ENCODE data around the gene GALNT18. TPM values are rescaled to one million over a fixed set of nuclear protein-coding genes. Genes with fewer than 3 reads are reported as not detected.

Gene GALNT18
- total RNA-seq, 2 experiments from 2014 or later = 0.69 to 0.71 TPM

DNA sequence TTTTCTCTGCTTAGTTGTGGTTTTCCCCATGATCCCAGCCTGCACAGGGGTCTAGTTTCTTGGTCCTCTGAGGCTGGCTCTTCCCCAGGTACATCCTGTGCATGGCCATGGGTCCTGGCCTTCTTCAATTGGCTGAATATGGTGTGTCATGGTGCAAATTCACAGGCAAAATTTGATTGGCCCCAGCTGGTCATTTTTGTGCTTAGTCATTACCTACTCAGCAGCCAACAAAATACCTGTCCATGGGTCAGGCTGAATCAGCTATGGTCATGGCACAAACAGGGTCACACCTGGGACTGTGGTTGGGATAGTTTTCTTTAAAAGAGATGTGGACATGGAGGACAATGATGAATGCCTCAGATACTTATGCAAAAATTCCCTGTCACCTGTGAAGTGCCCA lies 354.5 kb downstream of the GALNT18 start:
- ChIA-PET CTCF (interaction anchor here (1.4 kb wide), 1 partner anchor 240 kb away, joined by 7 read pairs; no protein-coding TSS in a partner anchor), POLR2A (no interaction called here)
- Mint-ChIP-seq H3K9me3 (no peaks in the 10 kb centered on the region), H3K36me3 (ENCODE audit: low read depth) (no peaks in the 10 kb centered on the region), H3K27ac (no peak overlapping the region), H3K27me3 (no peaks in the 10 kb centered on the region), H3K4me3 (no peak overlapping the region), H3K4me1 (no peaks in the 10 kb centered on the region)
- DNase-seq = no peak

DNA sequence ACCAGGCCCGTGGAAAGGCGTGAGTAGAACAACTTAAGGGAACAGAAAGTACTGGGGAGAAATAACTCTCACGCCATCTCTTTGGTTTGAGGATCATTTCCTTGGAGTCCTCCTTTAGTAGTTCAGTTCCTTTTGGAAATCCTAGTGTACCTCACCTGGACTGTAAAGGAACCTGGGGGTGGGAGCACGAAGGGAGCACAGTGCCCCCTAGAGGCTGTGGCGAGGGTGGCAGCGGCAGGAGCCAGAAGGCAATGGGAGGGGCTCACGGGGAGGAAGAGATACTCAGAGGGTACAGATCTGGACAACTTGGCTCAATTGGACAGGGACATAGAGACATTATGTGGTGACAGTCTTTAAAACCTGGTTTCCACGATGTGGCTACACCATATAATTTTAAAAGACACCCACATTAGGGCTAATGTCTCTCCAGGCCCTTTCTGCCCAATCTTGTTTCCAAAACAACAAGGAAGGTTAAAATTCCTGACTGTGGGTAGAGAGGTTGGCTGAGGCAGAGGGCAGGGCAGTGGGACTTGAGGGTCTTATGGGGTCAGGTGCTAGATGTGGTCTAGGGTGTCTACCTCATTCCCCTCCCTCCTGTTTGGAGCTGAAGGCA lies 355.7 kb downstream of the GALNT18 start:
- Mint-ChIP-seq H3K9me3 (no peaks in the 10 kb centered on the region), H3K4me3 (no peak overlapping the region), H3K27me3 (no peaks in the 10 kb centered on the region), H3K27ac (no peak overlapping the region), H3K4me1 (no peaks in the 10 kb centered on the region), H3K36me3 (ENCODE audit: low read depth) (no peaks in the 10 kb centered on the region)
- DNase-seq = peak; percentile 68
- ChIA-PET CTCF (interaction anchor here (0.7 to 1.4 kb wide), 4 partner anchors 14 to 336 kb away, joined by 3 to 7 read pairs (median 3); no protein-coding TSS in a partner anchor), POLR2A (no interaction called here)

DNA sequence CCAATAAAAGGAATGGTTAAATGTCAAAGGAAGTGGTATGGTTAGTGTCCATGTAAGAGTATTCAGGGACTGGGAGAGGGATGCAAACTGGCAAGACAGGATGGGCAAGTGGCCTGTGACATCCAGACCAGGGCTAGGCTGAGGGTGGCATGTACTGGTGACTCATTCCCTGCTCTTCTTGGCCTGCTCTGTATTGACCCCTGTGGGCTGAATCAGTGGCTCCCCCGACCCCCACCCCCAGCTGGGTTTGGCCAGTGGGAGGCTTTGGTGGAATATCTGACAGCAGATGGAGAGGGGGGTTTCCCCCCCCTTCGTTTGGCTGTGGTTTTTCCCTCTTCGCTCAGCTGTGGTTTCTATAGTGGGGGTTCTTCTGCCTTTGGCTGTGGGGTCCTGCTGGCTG lies 356.5 kb downstream of the GALNT18 start:
- Mint-ChIP-seq H3K27me3 (no peaks in the 10 kb centered on the region), H3K9me3 (no peaks in the 10 kb centered on the region), H3K4me3 (no peak overlapping the region), H3K36me3 (ENCODE audit: low read depth) (no peaks in the 10 kb centered on the region), H3K4me1 (no peaks in the 10 kb centered on the region), H3K27ac (no peak overlapping the region)
- ChIA-PET POLR2A (no interaction called here), CTCF (no interaction called here)
- no peak for DNase-seq

DNA sequence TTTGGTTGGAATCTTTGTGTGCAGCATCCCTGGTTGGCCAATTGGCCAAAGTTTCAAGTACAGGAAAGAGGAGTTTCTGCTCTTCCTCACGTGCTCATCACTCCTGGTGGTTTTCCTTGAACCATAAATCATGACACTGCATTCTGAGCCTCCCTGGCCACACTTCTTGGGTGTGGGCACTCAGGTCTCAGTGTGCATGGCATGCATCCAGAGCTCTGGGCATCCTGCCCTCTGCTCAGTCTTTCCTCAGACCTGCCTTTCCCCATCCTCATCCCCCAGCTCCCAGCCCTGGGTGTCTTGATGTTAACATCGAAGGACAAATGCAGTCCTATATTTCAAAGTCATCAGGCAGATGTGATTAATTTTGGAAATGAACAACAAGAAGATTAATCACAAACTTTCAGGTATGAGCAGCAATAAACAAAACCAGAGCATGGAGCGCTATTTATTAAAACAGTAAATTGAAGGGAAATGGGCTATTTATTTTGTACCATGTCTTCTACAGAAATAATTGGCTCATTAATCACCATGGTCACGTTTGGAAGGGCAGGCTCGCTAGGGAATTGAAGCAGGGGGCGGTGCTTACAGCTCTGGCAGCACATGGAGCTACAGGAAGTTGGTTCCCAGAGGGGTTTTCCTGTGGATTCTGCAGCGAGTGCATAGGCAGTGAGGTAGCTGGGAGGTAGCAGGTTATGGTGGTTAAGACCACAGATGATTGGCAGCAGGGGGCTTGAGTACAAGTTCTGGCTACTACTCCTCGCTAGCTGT lies 358.4 kb downstream of the GALNT18 start:
- no peaks in the 10 kb centered on the region for H3K4me1 Mint-ChIP-seq

DNA sequence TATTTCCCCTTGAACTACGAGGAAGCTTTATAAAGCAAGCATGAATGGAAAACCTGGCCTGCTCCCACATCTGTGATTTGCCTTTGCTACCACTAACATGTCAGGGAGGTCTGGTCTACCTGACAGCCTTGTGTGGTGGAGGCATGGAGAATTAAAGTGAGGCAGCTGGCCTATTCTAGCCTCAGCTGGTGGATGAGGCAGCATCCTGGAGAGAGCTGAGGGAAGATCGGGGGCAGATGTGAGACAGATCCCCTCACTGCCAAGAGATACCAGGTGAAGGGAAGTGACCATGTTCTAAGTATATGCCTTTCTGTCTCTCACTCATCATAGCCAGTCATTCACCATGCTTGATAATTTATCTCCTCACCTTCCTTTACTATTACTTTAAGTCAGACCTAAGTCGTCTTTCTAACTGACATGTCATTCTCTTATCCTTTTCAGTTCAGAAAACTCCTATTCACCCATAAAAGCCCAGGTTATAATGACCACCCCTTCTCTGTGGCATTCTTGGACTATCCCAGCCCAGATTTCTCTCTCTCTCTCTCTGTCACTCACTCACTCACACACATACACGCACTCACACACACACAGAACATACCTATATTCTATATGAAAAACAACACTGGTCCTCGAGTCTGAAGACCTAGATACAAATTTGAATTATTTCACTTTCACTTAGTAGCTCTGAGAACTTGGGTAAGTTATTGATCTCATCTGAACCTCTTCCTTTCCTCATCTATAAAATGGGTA lies 359.5 kb downstream of the GALNT18 start:
- ChIA-PET POLR2A (interaction anchor here (0.6 kb wide), 1 partner anchor 476 kb away, joined by 4 read pairs; no protein-coding TSS in a partner anchor), CTCF (interaction anchor here (0.7 to 2.2 kb wide), 3 partner anchors 10 to 702 kb away, joined by 3 to 5 read pairs (median 3); no protein-coding TSS in a partner anchor)
- H3K9me3 Mint-ChIP-seq = no peaks in the 10 kb centered on the region
- peaks cover 3% of the 10 kb centered on the region for H3K27me3 Mint-ChIP-seq
- DNase-seq = no peak
- H3K4me3 Mint-ChIP-seq = no peak overlapping the region
- H3K4me1 Mint-ChIP-seq = no peaks in the 10 kb centered on the region
- no peaks in the 10 kb centered on the region for H3K36me3 Mint-ChIP-seq (ENCODE audit: low read depth)
- no peak overlapping the region for H3K27ac Mint-ChIP-seq

More for the DNA sequence above, 358.4 kb downstream of the GALNT18 start:
- H3K27ac Mint-ChIP-seq = no peak overlapping the region
- ChIA-PET POLR2A (no interaction called here), CTCF (interaction anchor here (2.2 kb wide), 1 partner anchor 235 kb away, joined by 5 read pairs; no protein-coding TSS in a partner anchor)
- peaks cover 3% of the 10 kb centered on the region for H3K27me3 Mint-ChIP-seq
- no peak overlapping the region for H3K4me3 Mint-ChIP-seq
- no peaks in the 10 kb centered on the region for H3K36me3 Mint-ChIP-seq (ENCODE audit: low read depth)
- H3K9me3 Mint-ChIP-seq = no peaks in the 10 kb centered on the region
- DNase-seq = no peak

DNA sequence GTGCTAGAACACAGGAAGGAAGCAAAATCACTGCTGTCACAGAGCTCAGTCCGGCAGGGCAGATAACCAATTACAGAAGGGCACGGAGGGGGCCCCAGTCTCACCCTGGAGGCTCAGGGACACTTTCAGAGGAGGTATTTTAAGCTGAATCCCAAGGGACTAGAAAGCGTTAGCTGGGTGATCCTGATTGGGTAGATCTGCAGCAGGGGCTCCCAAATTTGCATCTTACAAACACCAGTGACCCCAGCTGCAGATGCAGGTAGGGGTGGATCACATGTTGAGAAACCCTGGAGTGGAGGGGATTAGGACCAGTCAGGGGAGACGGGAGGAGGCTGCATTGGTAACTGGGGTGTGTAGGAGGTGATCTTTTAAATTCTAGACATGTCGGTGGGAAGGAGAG lies 360.2 kb downstream of the GALNT18 start:
- Mint-ChIP-seq H3K4me3 (no peak overlapping the region), H3K27ac (no peak overlapping the region), H3K4me1 (no peaks in the 10 kb centered on the region), H3K27me3 (peaks cover 3% of the 10 kb centered on the region), H3K9me3 (no peaks in the 10 kb centered on the region), H3K36me3 (ENCODE audit: low read depth) (no peaks in the 10 kb centered on the region)
- POLR2A ChIA-PET = no interaction called here
- CTCF ChIA-PET = interaction anchor here (1.5 kb wide), 1 partner anchor 10 kb away, joined by 3 read pairs; no protein-coding TSS in a partner anchor
- no peak for DNase-seq

DNA sequence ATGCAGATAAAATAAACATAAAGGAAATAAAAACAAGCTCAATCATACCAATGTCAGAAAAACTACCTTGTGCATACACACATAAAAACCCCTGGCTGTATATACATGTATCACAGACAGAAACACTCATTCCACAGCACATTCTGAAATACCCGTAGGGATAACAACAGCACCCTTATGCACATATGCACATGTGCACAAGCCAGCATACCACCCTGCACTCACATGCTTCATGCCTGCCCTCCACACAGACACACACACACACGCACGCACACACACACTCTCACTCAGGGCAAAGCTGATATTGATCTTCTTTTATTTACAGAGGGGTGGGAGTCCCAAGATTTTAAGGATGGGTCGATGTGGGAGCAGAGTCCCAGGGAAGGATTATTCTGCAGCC lies 360.9 kb downstream of the GALNT18 start:
- Mint-ChIP-seq H3K4me3 (no peak overlapping the region), H3K27ac (no peak overlapping the region), H3K9me3 (no peaks in the 10 kb centered on the region), H3K27me3 (peaks cover 5% of the 10 kb centered on the region), H3K4me1 (no peaks in the 10 kb centered on the region), H3K36me3 (ENCODE audit: low read depth) (no peaks in the 10 kb centered on the region)
- ChIA-PET POLR2A (no interaction called here), CTCF (interaction anchor here (1.5 to 1.6 kb wide), 2 partner anchors 9 to 233 kb away, joined by 3 read pairs; no protein-coding TSS in a partner anchor)
- no peak for DNase-seq

DNA sequence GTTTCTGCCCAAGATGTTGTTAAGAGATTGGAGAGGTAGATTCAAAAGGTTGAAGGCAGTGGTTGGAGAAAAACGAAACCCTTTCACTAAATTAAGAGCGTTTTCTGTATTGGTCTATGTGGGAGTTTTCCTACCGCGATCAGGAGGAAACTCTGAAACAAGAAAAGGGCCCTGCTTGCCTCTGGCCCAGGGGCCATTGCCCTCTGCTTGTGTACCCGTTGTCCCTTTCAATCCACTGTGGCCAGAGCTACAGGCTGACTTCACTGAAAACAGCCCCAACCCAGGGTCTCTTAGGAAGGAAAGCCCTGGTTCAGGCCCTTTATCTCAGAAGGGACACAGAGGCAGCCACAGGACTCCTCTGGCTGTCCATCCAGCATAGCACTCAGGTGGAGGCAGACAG lies 367.8 kb downstream of the GALNT18 start:
- no peaks in the 10 kb centered on the region for H3K36me3 Mint-ChIP-seq (ENCODE audit: low read depth)
- H3K27me3 Mint-ChIP-seq = peaks cover 2% of the 10 kb centered on the region
- no peaks in the 10 kb centered on the region for H3K4me1 Mint-ChIP-seq
- DNase-seq = no peak
- ChIA-PET POLR2A (no interaction called here), CTCF (no interaction called here)
- no peak overlapping the region for H3K4me3 Mint-ChIP-seq
- H3K9me3 Mint-ChIP-seq = no peaks in the 10 kb centered on the region
- no peak overlapping the region for H3K27ac Mint-ChIP-seq

DNA sequence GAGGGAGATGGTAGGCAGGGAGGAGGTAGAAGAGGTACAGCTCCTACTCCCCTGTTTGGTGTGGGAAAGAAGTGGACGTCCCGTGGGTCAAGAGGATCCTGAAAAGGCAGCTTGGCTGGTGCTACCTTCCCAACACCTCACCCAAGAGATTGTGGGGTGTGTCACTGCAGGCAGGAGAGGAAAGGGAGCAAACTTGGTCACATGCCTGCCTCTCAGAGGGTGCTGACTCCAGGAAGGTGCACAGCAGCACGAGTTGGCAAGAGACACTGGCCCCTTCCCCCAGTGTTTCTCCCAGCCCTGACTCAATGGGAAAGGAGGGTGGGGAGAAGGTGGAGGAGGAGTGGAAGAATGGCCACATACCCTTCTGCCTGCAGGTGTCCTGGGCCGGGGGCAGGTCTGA lies 368.3 kb downstream of the GALNT18 start:
- Mint-ChIP-seq H3K4me1 (no peaks in the 10 kb centered on the region), H3K27me3 (peaks cover 2% of the 10 kb centered on the region), H3K27ac (no peak overlapping the region), H3K36me3 (ENCODE audit: low read depth) (no peaks in the 10 kb centered on the region), H3K4me3 (no peak overlapping the region), H3K9me3 (no peaks in the 10 kb centered on the region)
- POLR2A ChIA-PET = no interaction called here
- DNase-seq = no peak
- CTCF ChIA-PET = no interaction called here

DNA sequence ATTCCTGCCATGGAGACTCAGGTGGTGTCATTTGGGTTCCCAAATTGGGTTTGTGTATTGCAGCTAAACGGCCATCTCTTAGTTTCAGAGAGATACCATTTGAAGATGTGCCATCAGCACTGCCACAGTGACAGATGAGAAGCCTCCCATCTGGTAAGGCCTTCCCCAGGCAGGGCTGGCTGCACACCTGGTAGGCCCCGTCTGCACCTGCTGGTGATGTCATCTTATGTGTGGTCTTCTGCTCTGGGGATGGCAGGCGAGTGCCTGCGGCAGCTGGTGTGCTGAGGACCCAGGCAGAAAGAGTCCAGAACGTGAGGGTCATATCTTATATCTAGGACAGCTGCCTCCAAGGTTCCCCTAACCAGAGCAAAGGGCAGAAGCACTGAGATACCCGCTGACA lies 369.4 kb downstream of the GALNT18 start:
- H3K9me3 Mint-ChIP-seq = no peaks in the 10 kb centered on the region
- H3K36me3 Mint-ChIP-seq (ENCODE audit: low read depth) = no peaks in the 10 kb centered on the region
- no peak overlapping the region for H3K27ac Mint-ChIP-seq
- POLR2A ChIA-PET = no interaction called here
- no peak overlapping the region for H3K4me3 Mint-ChIP-seq
- no peaks in the 10 kb centered on the region for H3K4me1 Mint-ChIP-seq
- no peak for DNase-seq
- peaks cover 2% of the 10 kb centered on the region for H3K27me3 Mint-ChIP-seq
- CTCF ChIA-PET = interaction anchor here (0.9 kb wide), 1 partner anchor 9 kb away, joined by 3 read pairs; no protein-coding TSS in a partner anchor

DNA sequence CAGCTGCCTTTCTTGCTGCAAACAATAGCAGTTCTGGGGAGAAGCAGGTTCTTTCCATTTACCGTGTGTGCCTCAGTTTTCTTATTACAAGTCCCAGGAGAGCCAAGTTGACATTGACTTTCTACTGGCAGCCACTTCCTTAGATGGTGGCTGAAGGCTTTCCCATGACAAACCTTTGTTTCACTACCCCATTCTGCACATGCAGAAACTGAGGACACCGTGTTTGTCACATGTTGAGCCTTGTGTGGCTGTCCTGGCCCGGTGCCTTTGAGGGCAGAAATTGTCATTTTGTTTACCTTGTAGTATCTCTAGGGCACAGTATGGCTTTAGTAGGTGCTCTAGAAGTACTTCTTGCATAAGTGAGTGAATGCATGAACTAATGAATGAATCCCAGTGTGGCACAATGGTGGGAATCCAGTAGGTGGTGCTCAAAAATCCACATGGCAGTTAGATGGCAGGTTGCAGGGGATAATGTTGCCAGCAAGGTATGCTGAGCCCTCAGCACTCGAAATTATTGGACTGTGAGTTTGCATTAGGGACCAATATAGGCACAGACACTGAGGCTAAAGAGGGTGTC lies 370.3 kb downstream of the GALNT18 start:
- ChIA-PET CTCF (interaction anchor here (0.9 kb wide), 1 partner anchor 10 kb away, joined by 3 read pairs; no protein-coding TSS in a partner anchor), POLR2A (no interaction called here)
- Mint-ChIP-seq H3K4me3 (no peak overlapping the region), H3K27ac (no peak overlapping the region), H3K4me1 (no peaks in the 10 kb centered on the region), H3K9me3 (peaks cover 8% of the 10 kb centered on the region), H3K36me3 (ENCODE audit: low read depth) (peaks cover 4% of the 10 kb centered on the region), H3K27me3 (peaks cover 2% of the 10 kb centered on the region)
- DNase-seq = no peak

DNA sequence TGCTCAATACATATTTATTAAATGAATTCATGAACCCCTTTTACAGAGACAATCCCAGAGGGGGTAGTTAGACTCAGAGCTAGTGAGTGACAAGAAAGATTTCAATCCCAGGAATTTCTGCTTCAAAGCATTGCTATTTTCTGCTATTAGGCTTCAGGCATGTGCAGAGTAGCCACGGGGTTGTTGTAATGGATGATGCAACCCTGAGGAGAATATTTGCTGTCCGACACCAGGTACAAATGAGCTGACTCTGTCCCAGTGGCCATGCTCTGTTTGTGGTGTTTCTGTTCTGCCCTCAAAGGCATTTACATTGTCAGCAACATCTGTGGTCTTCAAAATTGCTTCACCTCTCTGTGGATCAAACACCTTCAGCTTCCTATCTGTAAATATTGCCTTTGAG lies 371.3 kb downstream of the GALNT18 start:
- Mint-ChIP-seq H3K9me3 (peaks cover 8% of the 10 kb centered on the region), H3K27ac (no peak overlapping the region), H3K4me1 (no peaks in the 10 kb centered on the region), H3K36me3 (ENCODE audit: low read depth) (peaks cover 4% of the 10 kb centered on the region), H3K27me3 (no peaks in the 10 kb centered on the region), H3K4me3 (no peak overlapping the region)
- no peak for DNase-seq
- ChIA-PET CTCF (interaction anchor here (0.9 kb wide), 1 partner anchor 9 kb away, joined by 3 read pairs; no protein-coding TSS in a partner anchor), POLR2A (no interaction called here)
